ENCODE data around the gene PNPLA7.
A peak's percentile ranks its signal among the peaks of the same experiment; 100 is the strongest.
"Not testable (repeated sequence)": the region's sequence is repeated elsewhere in the genome, so short reads cannot be mapped to it uniquely, and the experiment has no call there.

The PNPLA7 gene

GRCh38 chr9:137452761-137453642 is 97.2 kb downstream of the PNPLA7 start:
- H3K4me1 ChIP-seq (ENCODE audit: control insufficient read depth, insufficient read depth, low read length): no peaks in the 10 kb centered on the region; the same call in 1 of the 2 replicates
- no peak for TF ChIP-seq ZNF654 (tag by site-specific recombination; IDR thresholded peaks at IDR 0.05; ENCODE audit: low read depth)
- TF ChIP-seq ZNF585B (tag by site-specific recombination; IDR thresholded peaks at IDR 0.05): no peak
- TF ChIP-seq ZIC2 (tag by site-specific recombination; IDR thresholded peaks at IDR 0.05): no peak
- no peak overlapping the region for H3K4me3 ChIP-seq (ENCODE audit: low read depth, low read length)
- POLR2A ChIA-PET: interaction anchor here (1.5 kb wide), 1 partner anchor 31 kb away, joined by 5 read pairs; no protein-coding TSS in a partner anchor
- no peak overlapping the region for H3K27ac ChIP-seq (ENCODE audit: extremely low read depth, low read depth, low read length)
- no peaks in the 10 kb centered on the region for H3K9me3 ChIP-seq (ENCODE audit: control insufficient read depth, insufficient read depth, low read depth, low read length)
- CTCF ChIA-PET: interaction anchor here (0.6 to 1.1 kb wide), 4 partner anchors 7 to 208 kb away, joined by 3 to 6 read pairs (median 4); no protein-coding TSS in a partner anchor
- H3K36me3 ChIP-seq (ENCODE audit: control insufficient read depth in 2 of 2, insufficient read depth in 1 of 2, low read length in 2 of 2): peaks cover 0 to 72% of the 10 kb centered on the region in 2 experiments; a peak in 2 of 3 replicates

GRCh38 chr9:137452006-137452760 is 98.0 kb downstream of the PNPLA7 start:
- Histone ChIP-seq H3K9me3 (ENCODE audit: control insufficient read depth, insufficient read depth, low read depth, low read length) (no peaks in the 10 kb centered on the region), H3K4me3 (ENCODE audit: low read depth, low read length) (no peak overlapping the region), H3K36me3 (ENCODE audit: control insufficient read depth in 2 of 2, insufficient read depth in 1 of 2, low read length in 2 of 2) (peaks cover 0 to 64% of the 10 kb centered on the region in 2 experiments; a peak in 2 of 3 replicates), H3K27ac (ENCODE audit: extremely low read depth, low read depth, low read length) (no peak overlapping the region), H3K4me1 (ENCODE audit: control insufficient read depth, insufficient read depth, low read length) (no peaks in the 10 kb centered on the region)
- ChIA-PET CTCF (no interaction called here), POLR2A (no interaction called here)
- TF ChIP-seq SCRT1 (tag by site-specific recombination; IDR thresholded peaks at IDR 0.05; ENCODE audit: borderline replicate concordance): no peak
- TF ChIP-seq GLIS1 (tag by site-specific recombination; IDR thresholded peaks at IDR 0.05): peak; percentile 98
- no peak for TF ChIP-seq ZNF350 (tag by site-specific recombination; IDR thresholded peaks at IDR 0.05)

GRCh38 chr9:137451264-137452005 is 98.8 kb downstream of the PNPLA7 start:
- H3K4me3 ChIP-seq (ENCODE audit: low read depth, low read length); H3K9me3 ChIP-seq (ENCODE audit: control insufficient read depth, insufficient read depth, low read depth, low read length); POLR2A ChIA-PET; H3K27ac ChIP-seq (ENCODE audit: extremely low read depth, low read depth, low read length); CTCF ChIA-PET; H3K4me1 ChIP-seq (ENCODE audit: control insufficient read depth, insufficient read depth, low read length): not testable (repeated sequence)
- peaks cover 0 to 56% of the 10 kb centered on the region in 2 experiments; a peak in 2 of 3 replicates for H3K36me3 ChIP-seq (ENCODE audit: control insufficient read depth in 2 of 2, insufficient read depth in 1 of 2, low read length in 2 of 2)

- H3K4me3 ChIP-seq (ENCODE audit: low read depth, low read length); POLR2A ChIA-PET; H3K27ac ChIP-seq (ENCODE audit: extremely low read depth, low read depth, low read length); H3K9me3 ChIP-seq (ENCODE audit: control insufficient read depth, insufficient read depth, low read depth, low read length); CTCF ChIA-PET; H3K4me1 ChIP-seq (ENCODE audit: control insufficient read depth, insufficient read depth, low read length): not testable (repeated sequence)
- peaks cover 0 to 49% of the 10 kb centered on the region in 2 experiments; a peak in 2 of 3 replicates for H3K36me3 ChIP-seq (ENCODE audit: control insufficient read depth in 2 of 2, insufficient read depth in 1 of 2, low read length in 2 of 2)
- peak; percentile 21; the same call in 1 of the 2 replicates for TF ChIP-seq TCF7L2 (IDR thresholded peaks at IDR 0.05; ENCODE audit: borderline replicate concordance, low read depth, low read length)
Observed at GRCh38 chr9:137450539-137451222, 99.5 kb downstream of the PNPLA7 start.

- H3K36me3 ChIP-seq (ENCODE audit: control insufficient read depth in 2 of 2, insufficient read depth in 1 of 2, low read length in 2 of 2): peaks cover 0 to 42% of the 10 kb centered on the region in 2 experiments; a peak in 2 of 3 replicates
- ChIA-PET POLR2A (interaction anchor here (1.6 kb wide), 1 partner anchor 27 kb away, joined by 6 read pairs; the partner anchor contains the start of genes EXD3 and NOXA1), CTCF (no interaction called here)
- no peaks in the 10 kb centered on the region for H3K9me3 ChIP-seq (ENCODE audit: control insufficient read depth, insufficient read depth, low read depth, low read length)
- no peak overlapping the region for H3K4me3 ChIP-seq (ENCODE audit: low read depth, low read length)
- H3K27ac ChIP-seq (ENCODE audit: extremely low read depth, low read depth, low read length): no peak overlapping the region
- no peaks in the 10 kb centered on the region for H3K4me1 ChIP-seq (ENCODE audit: control insufficient read depth, insufficient read depth, low read length)
- TF ChIP-seq PBX3 (CRISPR knock-in tag; IDR thresholded peaks at IDR 0.05) (no peak), ATF2 (tag by site-specific recombination; IDR thresholded peaks at IDR 0.05; ENCODE audit: low read depth) (no peak), ZNF704 (tag by site-specific recombination; IDR thresholded peaks at IDR 0.05) (no peak), ZNF555 (tag by site-specific recombination; conservative IDR thresholded peaks at IDR 0.05) (no peak)
Observed at GRCh38 chr9:137449931-137450538, 100.2 kb downstream of the PNPLA7 start.

All from HEK293 (cell line).